ENCODE results near the gene NME1.

Gene NME1

GRCh38 chr17:51200295-51200694 is 46.9 kb downstream of the NME1 start:
- DNase-seq (ENCODE audit: low read depth, low spot score), result no peak
- Histone ChIP-seq H3K9ac (ENCODE audit: insufficient read length, low read depth) (no peak overlapping the region), H3K4me3 (ENCODE audit: insufficient read length, low read depth) (no peak overlapping the region), H3K36me3 (ENCODE audit: insufficient read depth, insufficient read length, low read length) (peaks cover 83% of the 10 kb centered on the region), H3K27me3 (ENCODE audit: insufficient read depth, insufficient read length) (no peaks in the 10 kb centered on the region), H3K9me3 (ENCODE audit: insufficient read depth, low read length) (no peaks in the 10 kb centered on the region), H3K4me1 (ENCODE audit: insufficient read depth, insufficient read length) (no peaks in the 10 kb centered on the region)
- no peak for TF ChIP-seq YY1 (IDR thresholded peaks at IDR 0.05; ENCODE audit: insufficient read depth, insufficient read length)
- no peak for TF ChIP-seq SUZ12 (IDR thresholded peaks at IDR 0.05; ENCODE audit: extremely low read depth, insufficient read depth, insufficient read length)
- no peak for TF ChIP-seq ZNF274 (IDR thresholded peaks at IDR 0.05; ENCODE audit: low read depth, low read length)

DNA sequence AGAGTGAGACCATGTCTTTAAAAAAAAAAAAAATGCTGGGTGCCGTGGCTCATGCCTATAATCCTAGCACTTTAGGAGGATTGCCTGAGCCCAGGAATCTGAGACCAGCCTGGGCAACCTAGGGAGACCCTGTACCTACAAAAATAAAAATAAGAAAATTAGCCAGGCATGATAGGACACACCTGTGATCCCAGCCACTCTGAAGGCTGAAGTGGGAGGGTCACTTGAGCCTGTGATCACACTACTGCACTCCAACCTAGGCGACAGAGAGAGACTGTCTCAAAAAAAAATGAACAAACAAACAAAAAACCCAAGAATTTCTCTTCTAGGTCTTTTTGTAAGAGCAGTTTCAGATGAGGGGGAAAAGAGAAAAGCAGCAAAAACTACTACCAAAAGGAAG is 47.5 kb downstream of the NME1 start:
- H3K4me3 ChIP-seq (ENCODE audit: insufficient read length, low read depth), result no peak overlapping the region
- no peaks in the 10 kb centered on the region for H3K9me3 ChIP-seq (ENCODE audit: insufficient read depth, low read length)
- no peaks in the 10 kb centered on the region for H3K27me3 ChIP-seq (ENCODE audit: insufficient read depth, insufficient read length)
- no peaks in the 10 kb centered on the region for H3K4me1 ChIP-seq (ENCODE audit: insufficient read depth, insufficient read length)
- no peak overlapping the region for H3K9ac ChIP-seq (ENCODE audit: insufficient read length, low read depth)
- TF ChIP-seq SUZ12 (IDR thresholded peaks at IDR 0.05; ENCODE audit: extremely low read depth, insufficient read depth, insufficient read length) (no peak), ZNF274 (IDR thresholded peaks at IDR 0.05; ENCODE audit: low read depth, low read length) (no peak), YY1 (IDR thresholded peaks at IDR 0.05; ENCODE audit: insufficient read depth, insufficient read length) (no peak)
- H3K36me3 ChIP-seq (ENCODE audit: insufficient read depth, insufficient read length, low read length), result peaks cover 83% of the 10 kb centered on the region
- DNase-seq (ENCODE audit: low read depth, low spot score), result no peak

- H3K27me3 ChIP-seq (ENCODE audit: insufficient read depth, insufficient read length), result no peaks in the 10 kb centered on the region
- DNase-seq (ENCODE audit: low read depth, low spot score), result no peak
- no peak overlapping the region for H3K4me3 ChIP-seq (ENCODE audit: insufficient read length, low read depth)
- H3K9ac ChIP-seq (ENCODE audit: insufficient read length, low read depth), result no peak overlapping the region
- H3K4me1 ChIP-seq (ENCODE audit: insufficient read depth, insufficient read length), result no peaks in the 10 kb centered on the region
- no peak for TF ChIP-seq YY1 (IDR thresholded peaks at IDR 0.05; ENCODE audit: insufficient read depth, insufficient read length)
- TF ChIP-seq ZNF274 (IDR thresholded peaks at IDR 0.05; ENCODE audit: low read depth, low read length), result no peak
- TF ChIP-seq SUZ12 (IDR thresholded peaks at IDR 0.05; ENCODE audit: extremely low read depth, insufficient read depth, insufficient read length), result no peak
- peaks cover 88% of the 10 kb centered on the region for H3K36me3 ChIP-seq (ENCODE audit: insufficient read depth, insufficient read length, low read length)
- H3K9me3 ChIP-seq (ENCODE audit: insufficient read depth, low read length), result no peaks in the 10 kb centered on the region
These were observed 50.5 kb downstream of the NME1 start for GRCh38 chr17:51203838-51204237.
